ENCODE results near the gene SLC37A4. TPM values are rescaled to one million over a fixed set of nuclear protein-coding genes. Genes with fewer than 3 reads are reported as not detected.

Gene SLC37A4
- total and polyA plus RNA-seq, 2 of the 13 experiments (the other 11 are each of a cell fraction or from before 2014, with no cell fraction given), result 43.0 to 56.1 TPM

GRCh38 chr11:119029340-119030028, 1.2 kb downstream of the SLC37A4 start (continued):
- TF ChIP-seq ZBTB3 (CRISPR knock-in tag; IDR thresholded peaks at IDR 0.05; ENCODE audit: borderline replicate concordance, low read depth) (no peak), LRRFIP1 (CRISPR knock-in tag; conservative IDR thresholded peaks at IDR 0.05) (no peak), TBX2 (CRISPR knock-in tag; IDR thresholded peaks at IDR 0.05; ENCODE audit: borderline replicate concordance) (peak; percentile 15; the same call in 1 of the 2 replicates), TFDP1 (CRISPR knock-in tag; IDR thresholded peaks at IDR 0.05; ENCODE audit: borderline replicate concordance) (peak; percentile 57; the same call in 1 of the 2 replicates), GMEB2 (CRISPR knock-in tag; IDR thresholded peaks at IDR 0.05; ENCODE audit: low read depth) (no peak), POLR2A (IDR thresholded peaks at IDR 0.05; ENCODE audit: insufficient read depth in 1 of 2, low read depth in 2 of 2, low read length in 2 of 2) (peak; percentile 77 to 94), ZBTB44 (CRISPR knock-in tag; IDR thresholded peaks at IDR 0.05) (no peak), ZNF530 (CRISPR knock-in tag; IDR thresholded peaks at IDR 0.05; ENCODE audit: low read depth) (no peak), BRD4 (CRISPR knock-in tag; IDR thresholded peaks at IDR 0.05) (no peak), CENPT (CRISPR knock-in tag; IDR thresholded peaks at IDR 0.05; ENCODE audit: low read depth) (no peak), MIER2 (CRISPR knock-in tag; IDR thresholded peaks at IDR 0.05) (no peak)
- TF ChIP-seq, protein P1, sequence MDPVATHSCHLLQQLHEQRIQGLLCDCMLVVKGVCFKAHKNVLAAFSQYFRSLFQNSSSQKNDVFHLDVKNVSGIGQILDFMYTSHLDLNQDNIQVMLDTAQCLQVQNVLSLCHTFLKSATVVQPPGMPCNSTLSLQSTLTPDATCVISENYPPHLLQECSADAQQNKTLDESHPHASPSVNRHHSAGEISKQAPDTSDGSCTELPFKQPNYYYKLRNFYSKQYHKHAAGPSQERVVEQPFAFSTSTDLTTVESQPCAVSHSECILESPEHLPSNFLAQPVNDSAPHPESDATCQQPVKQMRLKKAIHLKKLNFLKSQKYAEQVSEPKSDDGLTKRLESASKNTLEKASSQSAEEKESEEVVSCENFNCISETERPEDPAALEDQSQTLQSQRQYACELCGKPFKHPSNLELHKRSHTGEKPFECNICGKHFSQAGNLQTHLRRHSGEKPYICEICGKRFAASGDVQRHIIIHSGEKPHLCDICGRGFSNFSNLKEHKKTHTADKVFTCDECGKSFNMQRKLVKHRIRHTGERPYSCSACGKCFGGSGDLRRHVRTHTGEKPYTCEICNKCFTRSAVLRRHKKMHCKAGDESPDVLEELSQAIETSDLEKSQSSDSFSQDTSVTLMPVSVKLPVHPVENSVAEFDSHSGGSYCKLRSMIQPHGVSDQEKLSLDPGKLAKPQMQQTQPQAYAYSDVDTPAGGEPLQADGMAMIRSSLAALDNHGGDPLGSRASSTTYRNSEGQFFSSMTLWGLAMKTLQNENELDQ (CRISPR knock-in tag; IDR thresholded peaks at IDR 0.05; ENCODE audit: borderline replicate concordance), result no peak
- TF ChIP-seq, protein P2, sequence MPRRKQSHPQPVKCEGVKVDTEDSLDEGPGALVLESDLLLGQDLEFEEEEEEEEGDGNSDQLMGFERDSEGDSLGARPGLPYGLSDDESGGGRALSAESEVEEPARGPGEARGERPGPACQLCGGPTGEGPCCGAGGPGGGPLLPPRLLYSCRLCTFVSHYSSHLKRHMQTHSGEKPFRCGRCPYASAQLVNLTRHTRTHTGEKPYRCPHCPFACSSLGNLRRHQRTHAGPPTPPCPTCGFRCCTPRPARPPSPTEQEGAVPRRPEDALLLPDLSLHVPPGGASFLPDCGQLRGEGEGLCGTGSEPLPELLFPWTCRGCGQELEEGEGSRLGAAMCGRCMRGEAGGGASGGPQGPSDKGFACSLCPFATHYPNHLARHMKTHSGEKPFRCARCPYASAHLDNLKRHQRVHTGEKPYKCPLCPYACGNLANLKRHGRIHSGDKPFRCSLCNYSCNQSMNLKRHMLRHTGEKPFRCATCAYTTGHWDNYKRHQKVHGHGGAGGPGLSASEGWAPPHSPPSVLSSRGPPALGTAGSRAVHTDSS (CRISPR knock-in tag; conservative IDR thresholded peaks at IDR 0.05), result no peak

Measured in HepG2 (cell line).